Left ventricle myocardium inferior (tissue), 1 donor: Measurements from ENCODE around the gene SPATA9. TPM values are rescaled to one million over a fixed set of nuclear protein-coding genes. Genes with fewer than 3 reads are reported as not detected.
"Not testable (repeated sequence)": the region's sequence is repeated elsewhere in the genome, so short reads cannot be mapped to it uniquely, and the experiment has no call there.

Source experiments
- DNase-seq: peaks from one replicate; pipeline ENCODE4 v3.0.0-alpha.2; 2020
- H3K27ac ChIP-seq: fragments of 200-600 bp; replicated peaks from 2 replicates; pipeline ENCODE4 v1.8.0; 2021
- H3K27me3 ChIP-seq: fragments of 200-600 bp; 2 replicates; pipeline ENCODE4 v1.8.0; 2021; ENCODE audit warnings: low read depth
- H3K36me3 ChIP-seq: fragments of 200-600 bp; 2 replicates; pipeline ENCODE4 v1.8.0; 2021
- H3K4me1 ChIP-seq: fragments of 200-600 bp; 2 replicates; pipeline ENCODE4 v1.8.0; 2021
- H3K4me3 ChIP-seq: fragments of 200-600 bp; 2 replicates; pipeline ENCODE4 v1.8.0; 2021; ENCODE audit warnings: mild to moderate bottlenecking, moderate library complexity
- H3K9me3 ChIP-seq: fragments of 200-600 bp; replicated peaks from 2 replicates; pipeline ENCODE4 v1.8.0; 2021
- intact Hi-C: fragments of 100-400 bp; cut with micrococcal nuclease; formaldehyde crosslinking; loops from one replicate; pipeline ENCODE4 v1.11.0; 2022
- total RNA-seq: library from RNA; stranded (reverse); fragmentation: NEBNext Ultra II Directional; extraction: Animal tissue kit (Norgen Biotek cat#: 25700); gene quantifications from one replicate; pipeline ENCODE4 v1.2.1, GENCODE V29; 2021
- TF ChIP-seq, protein P1 (sequence below): fragments of 200-600 bp; IDR thresholded peaks from 2 replicates; pipeline ENCODE4 v1.8.0; 2021; ENCODE audit warnings: antibody characterized with exemption, mild to moderate bottlenecking, borderline replicate concordance
- donor health status: DM: no; HTN: yes; CAD: no; lungs with severe emphysema.

The SPATA9 gene
- total RNA-seq, 1 donor from 2014 or later, result not detected

DNA sequence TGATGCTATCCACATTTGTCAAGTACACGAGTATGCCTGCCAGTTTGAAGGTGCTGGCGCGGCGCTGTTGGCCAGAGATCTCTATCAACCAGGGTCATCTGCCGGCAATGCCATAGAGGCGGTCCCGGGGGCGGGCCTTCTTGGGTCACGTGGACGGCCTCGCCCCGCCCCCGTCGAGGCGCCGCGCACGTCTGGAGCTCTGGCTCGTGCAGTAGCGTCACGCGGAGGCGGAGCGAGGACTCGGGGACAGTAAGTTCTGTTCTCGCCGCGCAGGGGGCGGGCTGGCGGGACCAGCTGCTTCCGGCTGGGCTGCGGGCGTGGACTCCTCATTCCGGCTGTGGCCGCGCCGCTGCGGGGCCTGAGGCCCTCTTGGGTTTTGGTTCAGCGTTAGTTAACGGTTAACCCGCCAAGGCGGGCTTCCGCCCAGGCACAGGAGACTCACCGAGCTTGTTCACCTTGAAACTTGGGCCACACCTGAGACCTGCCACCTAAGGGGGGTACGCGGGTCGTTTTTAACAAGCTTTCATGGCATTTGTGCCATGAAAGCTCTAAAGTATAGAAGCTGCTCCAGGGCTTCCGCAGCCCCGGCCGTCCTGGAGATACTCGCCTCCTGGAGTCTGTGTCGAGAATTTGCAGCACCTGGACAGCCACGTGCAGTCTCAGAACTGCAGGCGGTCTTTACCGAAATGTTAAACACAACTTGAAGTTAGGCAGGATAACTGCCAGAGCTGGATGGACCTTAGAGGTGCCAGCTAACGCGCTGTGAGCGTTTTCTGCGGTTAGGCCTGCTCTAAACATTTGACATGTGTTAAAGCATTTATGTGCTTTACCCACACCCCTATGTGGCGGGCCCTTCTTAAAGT is 36.0 kb downstream of the SPATA9 start, which contains the start of gene RFESD:
TSS of gene RFESD (plus strand) at position 209 of the 863 bp plus-strand sequence. CDS start 5,495 bp downstream, outside the sequence.
- TF ChIP-seq, protein P1, sequence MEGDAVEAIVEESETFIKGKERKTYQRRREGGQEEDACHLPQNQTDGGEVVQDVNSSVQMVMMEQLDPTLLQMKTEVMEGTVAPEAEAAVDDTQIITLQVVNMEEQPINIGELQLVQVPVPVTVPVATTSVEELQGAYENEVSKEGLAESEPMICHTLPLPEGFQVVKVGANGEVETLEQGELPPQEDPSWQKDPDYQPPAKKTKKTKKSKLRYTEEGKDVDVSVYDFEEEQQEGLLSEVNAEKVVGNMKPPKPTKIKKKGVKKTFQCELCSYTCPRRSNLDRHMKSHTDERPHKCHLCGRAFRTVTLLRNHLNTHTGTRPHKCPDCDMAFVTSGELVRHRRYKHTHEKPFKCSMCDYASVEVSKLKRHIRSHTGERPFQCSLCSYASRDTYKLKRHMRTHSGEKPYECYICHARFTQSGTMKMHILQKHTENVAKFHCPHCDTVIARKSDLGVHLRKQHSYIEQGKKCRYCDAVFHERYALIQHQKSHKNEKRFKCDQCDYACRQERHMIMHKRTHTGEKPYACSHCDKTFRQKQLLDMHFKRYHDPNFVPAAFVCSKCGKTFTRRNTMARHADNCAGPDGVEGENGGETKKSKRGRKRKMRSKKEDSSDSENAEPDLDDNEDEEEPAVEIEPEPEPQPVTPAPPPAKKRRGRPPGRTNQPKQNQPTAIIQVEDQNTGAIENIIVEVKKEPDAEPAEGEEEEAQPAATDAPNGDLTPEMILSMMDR, result peak; percentile 6
- Histone ChIP-seq H3K9me3 (no peaks in the 10 kb centered on the region), H3K4me3 (peak within 1 kb of the TSS; percentile 71), H3K27me3 (no peaks in the 10 kb centered on the region), H3K27ac (peak within 1 kb of the TSS; percentile 97), H3K36me3 (no peaks in the 10 kb centered on the region), H3K4me1 (peaks cover 16% of the 10 kb centered on the region)
- intact Hi-C loops, result no loop called here
- DNase-seq, result peak; percentile 99

DNA sequence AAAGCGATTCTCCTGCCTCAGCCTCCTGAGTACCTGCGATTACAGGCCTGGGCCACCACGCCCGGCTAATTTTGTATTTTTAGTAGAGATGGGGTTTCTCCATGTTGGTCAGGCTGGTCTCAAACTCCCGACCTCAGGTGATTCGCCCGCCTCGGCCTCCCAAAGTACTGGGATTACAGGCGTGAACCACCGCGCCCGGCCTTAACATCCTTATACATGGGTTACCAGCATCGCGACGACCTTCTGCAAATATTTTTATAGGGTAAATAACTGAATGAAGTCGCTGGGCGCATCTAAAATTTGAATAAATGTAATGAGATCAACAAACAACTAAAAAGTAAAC is 36.6 kb downstream of the SPATA9 start:
- Histone ChIP-seq H3K4me3 (peak overlapping the region; percentile 71), H3K27ac (peak overlapping the region; percentile 97)
- not testable (repeated sequence) for DNase-seq

DNA sequence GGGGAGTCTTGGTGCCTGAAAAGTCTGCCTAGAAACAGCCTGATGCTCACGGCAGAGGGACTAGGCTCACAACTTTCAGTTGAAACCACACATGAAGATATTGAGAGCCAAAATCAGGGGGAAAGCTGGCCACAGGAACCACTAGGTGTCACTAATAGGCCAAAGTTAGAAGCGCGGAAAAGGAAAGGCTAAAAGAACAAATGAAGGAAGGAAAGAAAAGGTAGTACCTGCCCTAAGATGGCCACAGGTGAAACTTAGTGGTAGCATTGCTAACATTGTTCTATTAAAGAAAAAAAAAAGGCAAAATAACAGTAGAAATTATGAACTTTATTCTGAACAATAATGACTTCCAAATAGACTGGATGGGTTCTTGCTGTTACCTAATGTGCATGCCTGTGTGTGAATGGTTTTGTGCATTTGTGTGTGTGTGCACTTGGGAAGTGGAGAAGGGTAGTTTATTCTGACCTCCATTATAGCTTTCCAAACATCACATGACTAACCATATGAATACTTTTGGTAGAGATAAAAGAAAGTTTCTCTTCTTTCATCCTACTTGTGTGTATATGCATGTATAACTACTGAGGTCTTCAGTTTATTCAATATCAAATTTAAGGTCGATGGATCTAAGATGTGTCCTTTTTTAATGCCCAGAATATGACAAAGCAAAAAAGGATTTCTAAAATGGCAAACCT is 38.3 kb downstream of the SPATA9 start:
- Histone ChIP-seq H3K27me3 (no peaks in the 10 kb centered on the region), H3K4me1 (peaks cover 16% of the 10 kb centered on the region), H3K36me3 (no peaks in the 10 kb centered on the region), H3K27ac (peak overlapping the region; percentile 97), H3K4me3 (no peak overlapping the region), H3K9me3 (no peaks in the 10 kb centered on the region)
- intact Hi-C loops, result loop anchor here (5.0 kb wide), 1 partner anchor 203 kb away; no protein-coding TSS in a partner anchor
- DNase-seq, result no peak
- TF ChIP-seq, protein P1, result peak; percentile 76

More for the DNA sequence above, 36.6 kb downstream of the SPATA9 start:
- H3K27me3 ChIP-seq, intact Hi-C loops, H3K36me3 ChIP-seq, H3K9me3 ChIP-seq: not testable (repeated sequence)
- peaks cover 16% of the 10 kb centered on the region for H3K4me1 ChIP-seq

DNA sequence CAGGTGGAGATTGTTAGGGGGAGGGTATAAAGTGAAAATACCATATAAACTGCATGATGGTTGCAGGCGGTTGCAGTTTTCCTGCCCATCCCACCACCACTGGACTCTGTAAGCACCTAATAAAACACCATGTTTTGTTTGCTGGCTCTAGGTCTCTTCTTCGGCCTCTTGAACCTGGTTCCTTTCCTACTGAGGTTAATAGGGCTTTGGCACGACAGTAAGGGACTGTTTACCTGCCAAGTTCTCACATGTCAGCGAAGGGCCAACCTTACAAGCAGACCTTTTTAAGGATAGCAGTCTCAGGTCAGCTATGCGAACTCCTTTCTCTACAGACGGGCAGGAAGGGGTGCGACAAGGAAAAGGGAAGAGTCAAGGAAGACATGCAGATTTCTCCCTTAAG is 39.6 kb downstream of the SPATA9 start:
- Histone ChIP-seq H3K4me3 (no peak overlapping the region), H3K4me1 (peaks cover 16% of the 10 kb centered on the region), H3K27ac (no peak overlapping the region), H3K36me3 (no peaks in the 10 kb centered on the region), H3K9me3 (no peaks in the 10 kb centered on the region), H3K27me3 (no peaks in the 10 kb centered on the region)
- intact Hi-C loops, result loop anchor here (5.0 kb wide), 1 partner anchor 204 kb away; no protein-coding TSS in a partner anchor
- TF ChIP-seq, protein P1, result no peak
- DNase-seq, result no peak

DNA sequence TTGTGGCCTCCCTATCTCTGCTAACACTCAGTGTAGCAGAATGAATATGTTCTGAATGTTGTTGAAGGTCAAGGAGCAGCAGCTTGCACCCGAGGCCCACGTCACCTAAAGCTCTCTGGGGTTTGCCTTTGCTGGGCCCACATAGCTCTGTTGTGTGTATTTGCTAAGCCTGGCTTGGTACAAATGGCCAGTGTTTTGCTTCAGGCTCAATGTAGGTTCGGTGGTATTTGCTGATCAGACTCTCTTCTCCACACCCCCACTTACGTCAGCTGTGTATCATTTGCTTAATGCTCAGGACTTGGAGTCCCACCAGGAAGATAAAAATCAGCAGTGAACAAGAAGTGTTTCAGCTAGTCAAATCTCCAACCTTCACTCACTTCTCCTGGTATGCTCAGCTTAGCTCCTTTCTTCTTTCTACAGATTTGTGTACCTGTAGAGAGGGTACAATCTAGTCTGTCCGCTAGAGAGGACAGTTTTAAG is 41.0 kb downstream of the SPATA9 start:
- intact Hi-C loops, result loop anchor here (5.0 kb wide), 1 partner anchor 206 kb away; no protein-coding TSS in a partner anchor
- peaks cover 4% of the 10 kb centered on the region for H3K4me1 ChIP-seq
- TF ChIP-seq, protein P1, result no peak
- H3K27ac ChIP-seq, result no peak overlapping the region
- DNase-seq, result no peak
- no peaks in the 10 kb centered on the region for H3K27me3 ChIP-seq
- no peaks in the 10 kb centered on the region for H3K36me3 ChIP-seq
- no peaks in the 10 kb centered on the region for H3K9me3 ChIP-seq
- no peak overlapping the region for H3K4me3 ChIP-seq
